ENCODE results near the gene ZBTB5.
"Not testable (repeated sequence)": the region's sequence is repeated elsewhere in the genome, so short reads cannot be mapped to it uniquely, and the experiment has no call there.

The ZBTB5 gene

DNA sequence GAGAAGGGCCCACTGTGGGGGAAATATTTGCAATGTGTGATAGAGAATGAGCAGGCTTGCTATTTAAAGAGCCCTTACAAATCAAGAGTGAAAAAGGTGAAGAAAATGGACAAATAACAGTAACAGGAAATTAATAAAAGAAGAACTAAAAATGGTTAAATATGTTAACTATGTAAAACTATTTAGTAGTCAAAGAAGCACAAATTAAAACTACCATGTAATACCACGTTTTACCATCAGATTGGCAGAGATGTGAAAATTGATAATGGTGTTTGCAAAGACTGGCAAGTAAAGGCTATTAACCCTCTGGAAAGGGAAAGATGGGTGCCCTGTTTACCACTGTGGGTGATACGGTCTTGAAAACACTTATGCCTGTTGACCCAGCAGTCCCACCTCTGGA is 65.9 kb downstream of the ZBTB5 start:
- DNase-seq = no peak

DNA sequence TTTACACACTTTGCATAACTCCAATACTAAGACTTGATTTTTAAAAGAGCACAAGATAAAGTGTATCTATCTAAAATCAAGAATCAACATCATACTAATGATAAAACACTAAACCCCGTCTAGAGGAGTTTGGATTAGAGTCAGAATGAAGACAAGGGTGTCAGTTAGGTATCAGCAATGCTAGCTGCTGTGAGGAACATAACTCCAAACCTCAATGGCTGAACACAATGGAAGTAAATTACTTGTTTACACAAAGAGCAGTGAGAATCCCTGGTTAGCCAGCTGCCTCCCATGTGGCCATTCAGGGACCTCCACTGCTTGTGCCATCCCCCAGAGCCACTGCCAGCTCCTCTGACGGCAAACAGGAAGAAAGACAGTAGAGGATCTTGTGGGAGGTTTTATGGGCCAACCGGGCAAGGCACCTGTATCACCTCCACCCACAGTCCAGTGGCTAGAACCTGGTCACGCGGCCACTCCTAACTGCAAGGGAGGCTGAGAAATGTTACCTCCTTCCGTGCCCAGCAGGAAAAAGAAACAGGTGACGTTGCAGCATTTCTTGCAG is 66.7 kb downstream of the ZBTB5 start:
- no peak for DNase-seq

DNA sequence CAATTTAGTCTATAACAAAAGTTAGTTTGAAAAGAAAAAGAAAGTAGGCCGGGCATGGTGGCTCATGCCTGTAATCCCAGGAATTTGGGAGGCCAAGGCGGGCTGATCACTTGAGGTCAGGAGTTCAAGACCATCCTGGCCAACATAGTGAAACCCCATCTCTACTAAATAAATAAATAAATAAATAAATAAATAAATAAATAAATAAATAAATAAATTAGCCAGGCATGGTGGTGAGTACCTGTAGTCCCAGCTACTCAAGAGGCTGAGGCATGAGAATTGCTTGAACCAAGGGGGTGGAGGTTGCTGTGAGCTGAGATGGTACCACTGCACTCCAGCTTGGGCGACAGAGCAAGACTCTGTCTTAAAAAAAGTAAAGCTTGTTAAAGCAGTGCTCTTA is 67.3 kb downstream of the ZBTB5 start:
- DNase-seq = not testable (repeated sequence)

DNA sequence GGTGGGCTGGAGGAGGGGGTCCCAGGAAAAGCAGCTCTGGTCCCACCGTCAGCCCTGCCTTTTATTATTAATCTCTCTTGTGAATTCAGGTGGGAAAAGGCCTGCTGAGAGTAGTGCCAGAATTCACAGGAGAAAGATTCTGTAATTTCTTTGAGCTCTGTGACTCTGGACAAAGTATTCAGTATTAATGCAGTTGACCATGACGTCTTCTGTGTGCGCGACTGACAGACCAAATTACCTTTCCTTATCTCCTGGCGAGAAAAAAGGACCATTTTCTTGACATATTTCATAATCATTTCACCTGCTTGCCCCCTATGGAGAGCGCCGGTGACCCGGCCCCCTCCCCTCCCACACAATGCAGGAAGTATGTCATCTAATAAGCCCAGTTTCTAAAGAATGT is 69.6 kb downstream of the ZBTB5 start:
- no peak for DNase-seq

- no peak for DNase-seq
Measured at GRCh38 chr9:37395229-37395628, 70.0 kb downstream of the ZBTB5 start.

GRCh38 chr9:37392272-37392671 is 73.0 kb downstream of the ZBTB5 start:
- no peak for DNase-seq

- DNase-seq = no peak
Measured at GRCh38 chr9:37390759-37391158, 74.5 kb downstream of the ZBTB5 start.
